GM21576 (cell line): ENCODE results near the gene PTPN11.
"Not testable (repeated sequence)": the region's sequence is repeated elsewhere in the genome, so short reads cannot be mapped to it uniquely, and the experiment has no call there.

Experiments used
- ATAC-seq: cut with Tn5 transposase; IDR thresholded peaks from one replicate; pipeline ENCODE4 v1.9.1; 2021; ENCODE audit warnings: mild to moderate bottlenecking, moderate library complexity; ENCODE audit not compliant: unreplicated experiment

Gene PTPN11

GRCh38 chr12:112447106-112447505 is 28.4 kb downstream of the PTPN11 start:
- ATAC-seq = no peak

GRCh38 chr12:112448165-112448564 is 29.4 kb downstream of the PTPN11 start:
- not testable (repeated sequence) for ATAC-seq

- no peak for ATAC-seq
Observed at GRCh38 chr12:112450725-112451124, 32.0 kb downstream of the PTPN11 start.

GRCh38 chr12:112456029-112456428 is 37.3 kb downstream of the PTPN11 start:
- ATAC-seq = no peak

GRCh38 chr12:112457142-112457541 is 38.4 kb downstream of the PTPN11 start:
- ATAC-seq = not testable (repeated sequence)

- ATAC-seq = no peak
Observed at GRCh38 chr12:112458330-112458729, 39.6 kb downstream of the PTPN11 start.

- ATAC-seq = no peak
Observed at GRCh38 chr12:112458751-112459150, 40.0 kb downstream of the PTPN11 start.

- ATAC-seq = no peak
Observed at GRCh38 chr12:112463478-112463877, 44.7 kb downstream of the PTPN11 start.

GRCh38 chr12:112464605-112465004 is 45.9 kb downstream of the PTPN11 start:
- no peak for ATAC-seq

- ATAC-seq = no peak
Observed at GRCh38 chr12:112466011-112466422, 47.3 kb downstream of the PTPN11 start.

GRCh38 chr12:112466835-112467234 is 48.1 kb downstream of the PTPN11 start:
- no peak for ATAC-seq

GRCh38 chr12:112468046-112468445 is 49.3 kb downstream of the PTPN11 start:
- ATAC-seq = no peak

- ATAC-seq = no peak
Observed at GRCh38 chr12:112473056-112473455, 54.3 kb downstream of the PTPN11 start.

- ATAC-seq = no peak
Observed at GRCh38 chr12:112479413-112479812, 60.7 kb downstream of the PTPN11 start.

- ATAC-seq = no peak
Observed at GRCh38 chr12:112480931-112481330, 62.2 kb downstream of the PTPN11 start.

- no peak for ATAC-seq
Observed at GRCh38 chr12:112482733-112483132, 64.0 kb downstream of the PTPN11 start.

GRCh38 chr12:112486361-112486760 is 67.6 kb downstream of the PTPN11 start:
- no peak for ATAC-seq

GRCh38 chr12:112488257-112488876 is 69.6 kb downstream of the PTPN11 start:
- ATAC-seq = no peak

GRCh38 chr12:112489456-112489855 is 70.7 kb downstream of the PTPN11 start:
- ATAC-seq = no peak

- ATAC-seq = peak; percentile 73
Observed at GRCh38 chr12:112496496-112496895, 77.7 kb downstream of the PTPN11 start.

- ATAC-seq = no peak
Observed at GRCh38 chr12:112498580-112498979, 79.8 kb downstream of the PTPN11 start.

- ATAC-seq = no peak
Observed at GRCh38 chr12:112503512-112503911, 84.8 kb downstream of the PTPN11 start.

- ATAC-seq = no peak
Observed at GRCh38 chr12:112506513-112507166, 87.9 kb downstream of the PTPN11 start.
